SK-N-SH treated with all-trans-retinoic acid at 6 μM for 48 hours (cell line): ENCODE data around the gene SLC12A2.

Experiments used
- ATAC-seq: fragments of 200-7000 bp; cut with Tn5 transposase; 3 replicates; pipeline ENCODE4 v1.9.1; 2020; ENCODE audit warnings: mild to moderate bottlenecking, moderate library complexity
- ARNTL ChIP-seq: fragments of 450-650 bp; formaldehyde crosslinking; IDR thresholded peaks from 2 replicates; pipeline ENCODE4 v1.5.0; 2020; ENCODE audit warnings: low read depth, mild to moderate bottlenecking, moderate library complexity, borderline replicate concordance
- BACH2 ChIP-seq: fragments of 250-450 bp; sonication (Bioruptor Pico); IDR thresholded peaks from 2 replicates; pipeline ENCODE4 v1.9.0; 2021; ENCODE audit warnings: mild to moderate bottlenecking, borderline replicate concordance
- CSDC2 ChIP-seq: fragments of 250-450 bp; sonication (Bioruptor Pico); IDR thresholded peaks from 2 replicates; pipeline ENCODE4 v1.5.0; 2020; ENCODE audit warnings: mild to moderate bottlenecking, moderate library complexity
- CSRNP3 ChIP-seq: fragments of 250-450 bp; sonication (Bioruptor Pico); IDR thresholded peaks from 2 replicates; pipeline ENCODE4 v1.5.1; 2021; ENCODE audit warnings: mild to moderate bottlenecking, moderate library complexity
- ESRRG ChIP-seq: fragments of 250-450 bp; sonication (Bioruptor Pico); IDR thresholded peaks from 2 replicates; pipeline ENCODE4 v1.6.1; 2021; ENCODE audit warnings: mild to moderate bottlenecking
- GLIS3 ChIP-seq: fragments of 250-450 bp; sonication (Bioruptor Pico); IDR thresholded peaks from 2 replicates; pipeline ENCODE4 v1.5.0; 2020; ENCODE audit warnings: mild to moderate bottlenecking, moderate library complexity
- ISL1 ChIP-seq: fragments of 250-450 bp; sonication (Bioruptor Pico); IDR thresholded peaks from 2 replicates; pipeline ENCODE4 v2.1.2; 2022; ENCODE audit warnings: mild to moderate bottlenecking, moderate library complexity
- OSR1 ChIP-seq: fragments of 250-450 bp; sonication (Bioruptor Pico); IDR thresholded peaks from 2 replicates; pipeline ENCODE4 v1.8.0; 2022; ENCODE audit warnings: moderate library complexity, mild to moderate bottlenecking, inconsistent platforms
- PATZ1 ChIP-seq: fragments of 250-450 bp; sonication (Bioruptor Pico); IDR thresholded peaks from 2 replicates; pipeline ENCODE4 v1.8.0; 2020; ENCODE audit warnings: mild to moderate bottlenecking, moderate library complexity, borderline replicate concordance
- PPARA ChIP-seq: fragments of 250-450 bp; sonication (Bioruptor Pico); IDR thresholded peaks from 2 replicates; pipeline ENCODE4 v1.5.0; 2020; ENCODE audit warnings: mild to moderate bottlenecking, borderline replicate concordance
- RARB ChIP-seq: fragments of 250-450 bp; sonication (Bioruptor Pico); IDR thresholded peaks from 2 replicates; pipeline ENCODE4 v1.8.0; 2021; ENCODE audit warnings: mild to moderate bottlenecking, moderate library complexity
- SNAI2 ChIP-seq: fragments of 250-450 bp; sonication (Bioruptor Pico); IDR thresholded peaks from 2 replicates; pipeline ENCODE4 v1.5.0; 2020; ENCODE audit warnings: mild to moderate bottlenecking, moderate library complexity
- TCF4 ChIP-seq: fragments of 250-450 bp; sonication (Bioruptor Pico); IDR thresholded peaks from 2 replicates; pipeline ENCODE4 v1.8.0; 2021; ENCODE audit warnings: mild to moderate bottlenecking, moderate library complexity, borderline replicate concordance
- TSHZ2 ChIP-seq: fragments of 250-450 bp; sonication (Bioruptor Pico); IDR thresholded peaks from 2 replicates; pipeline ENCODE4 v1.5.0; 2020; ENCODE audit warnings: mild to moderate bottlenecking, moderate library complexity
- ZFP3 ChIP-seq: fragments of 250-450 bp; sonication (Bioruptor Pico); IDR thresholded peaks from 2 replicates; pipeline ENCODE4 v1.5.0; 2020; ENCODE audit warnings: mild to moderate bottlenecking, moderate library complexity
- ZNF565 ChIP-seq: fragments of 450-650 bp; formaldehyde crosslinking; conservative IDR thresholded peaks from 2 replicates; pipeline ENCODE4 v1.5.0; 2020; ENCODE audit warnings: low read depth, mild to moderate bottlenecking, moderate library complexity
- ZNF8 ChIP-seq: fragments of 450-650 bp; formaldehyde crosslinking; IDR thresholded peaks from 2 replicates; pipeline ENCODE4 v1.5.0; 2020; ENCODE audit warnings: mild to moderate bottlenecking, moderate library complexity
- TF ChIP-seq, protein P1 (sequence below): fragments of 250-450 bp; sonication (Bioruptor Pico); IDR thresholded peaks from 2 replicates; pipeline ENCODE4 v1.8.0; 2021; ENCODE audit warnings: low read depth, mild to moderate bottlenecking, moderate library complexity, borderline replicate concordance
- TF ChIP-seq, protein P2 (sequence below): fragments of 250-450 bp; sonication (Bioruptor Pico); IDR thresholded peaks from 2 replicates; pipeline ENCODE4 v1.5.1; 2020; ENCODE audit warnings: low read depth, mild to moderate bottlenecking, moderate library complexity

Gene SLC12A2

GRCh38 chr5:128052780-128053179 is 30.8 kb upstream of the SLC12A2 start:
- ATAC-seq, result no peak
- TF ChIP-seq PPARA (CRISPR knock-in tag) (no peak), ARNTL (no peak), RARB (CRISPR knock-in tag) (no peak), CSDC2 (CRISPR knock-in tag) (no peak), TCF4 (no peak), OSR1 (CRISPR knock-in tag) (no peak), TSHZ2 (CRISPR knock-in tag) (no peak), BACH2 (CRISPR knock-in tag) (no peak), ISL1 (CRISPR knock-in tag) (no peak)
- TF ChIP-seq, protein P1, sequence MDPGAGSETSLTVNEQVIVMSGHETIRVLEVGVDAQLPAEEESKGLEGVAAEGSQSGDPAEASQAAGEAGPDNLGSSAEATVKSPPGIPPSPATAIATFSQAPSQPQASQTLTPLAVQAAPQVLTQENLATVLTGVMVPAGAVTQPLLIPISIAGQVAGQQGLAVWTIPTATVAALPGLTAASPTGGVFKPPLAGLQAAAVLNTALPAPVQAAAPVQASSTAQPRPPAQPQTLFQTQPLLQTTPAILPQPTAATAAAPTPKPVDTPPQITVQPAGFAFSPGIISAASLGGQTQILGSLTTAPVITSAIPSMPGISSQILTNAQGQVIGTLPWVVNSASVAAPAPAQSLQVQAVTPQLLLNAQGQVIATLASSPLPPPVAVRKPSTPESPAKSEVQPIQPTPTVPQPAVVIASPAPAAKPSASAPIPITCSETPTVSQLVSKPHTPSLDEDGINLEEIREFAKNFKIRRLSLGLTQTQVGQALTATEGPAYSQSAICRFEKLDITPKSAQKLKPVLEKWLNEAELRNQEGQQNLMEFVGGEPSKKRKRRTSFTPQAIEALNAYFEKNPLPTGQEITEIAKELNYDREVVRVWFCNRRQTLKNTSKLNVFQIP (CRISPR knock-in tag), result no peak

GRCh38 chr5:128053291-128053954 is 30.1 kb upstream of the SLC12A2 start:
- ATAC-seq, result no peak
- TF ChIP-seq ZNF565 (CRISPR knock-in tag) (no peak), PPARA (CRISPR knock-in tag) (no peak), GLIS3 (no peak), TCF4 (no peak), SNAI2 (CRISPR knock-in tag) (no peak), PATZ1 (CRISPR knock-in tag) (no peak), ESRRG (CRISPR knock-in tag) (no peak), CSRNP3 (CRISPR knock-in tag) (no peak), ZFP3 (CRISPR knock-in tag) (no peak), ZNF8 (CRISPR knock-in tag) (no peak)
- TF ChIP-seq, protein P2, sequence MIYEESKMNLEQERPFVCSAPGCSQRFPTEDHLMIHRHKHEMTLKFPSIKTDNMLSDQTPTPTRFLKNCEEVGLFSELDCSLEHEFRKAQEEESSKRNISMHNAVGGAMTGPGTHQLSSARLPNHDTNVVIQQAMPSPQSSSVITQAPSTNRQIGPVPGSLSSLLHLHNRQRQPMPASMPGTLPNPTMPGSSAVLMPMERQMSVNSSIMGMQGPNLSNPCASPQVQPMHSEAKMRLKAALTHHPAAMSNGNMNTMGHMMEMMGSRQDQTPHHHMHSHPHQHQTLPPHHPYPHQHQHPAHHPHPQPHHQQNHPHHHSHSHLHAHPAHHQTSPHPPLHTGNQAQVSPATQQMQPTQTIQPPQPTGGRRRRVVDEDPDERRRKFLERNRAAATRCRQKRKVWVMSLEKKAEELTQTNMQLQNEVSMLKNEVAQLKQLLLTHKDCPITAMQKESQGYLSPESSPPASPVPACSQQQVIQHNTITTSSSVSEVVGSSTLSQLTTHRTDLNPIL (CRISPR knock-in tag), result no peak
- TF ChIP-seq, protein P1 (CRISPR knock-in tag), result no peak
